ENCODE data around the gene OR8A1.

DNA sequence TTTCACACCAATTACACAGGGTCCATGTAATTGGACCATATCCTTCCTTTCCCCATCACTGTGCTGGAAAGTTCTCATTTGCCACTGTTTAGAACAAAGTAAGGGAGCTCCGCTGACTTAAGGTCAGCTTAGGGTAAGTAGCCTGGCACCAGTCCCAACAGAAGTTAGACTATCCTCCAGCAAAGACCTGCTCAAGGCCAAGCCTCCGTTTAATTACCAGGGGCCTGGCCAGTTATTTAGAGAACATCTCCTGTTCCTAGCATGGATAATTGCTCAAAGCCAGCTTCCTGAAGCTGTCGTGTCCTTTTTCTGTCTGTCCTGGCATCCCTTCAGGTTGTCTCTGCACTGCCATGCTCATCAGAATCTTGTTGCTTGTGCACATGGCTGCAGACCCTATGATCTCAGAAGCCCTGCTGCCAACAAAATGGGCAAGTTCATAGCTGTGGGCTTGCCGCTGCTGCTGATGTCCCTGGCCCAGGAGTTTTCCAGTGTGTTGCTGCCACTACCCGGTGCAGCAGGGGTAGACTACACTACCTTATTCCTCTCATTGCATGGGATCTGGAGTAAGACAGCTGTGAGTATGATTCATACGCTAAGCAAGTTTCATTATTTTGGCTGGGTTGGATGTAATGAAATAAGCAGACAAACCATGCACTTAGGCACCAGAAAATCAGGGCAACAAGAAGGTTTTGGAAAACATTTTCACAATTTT, 8.1 kb downstream of the OR8A1 start:
- TF ChIP-seq POLR2A (IDR thresholded peaks at IDR 0.05): no peak
- TF ChIP-seq, protein P1, sequence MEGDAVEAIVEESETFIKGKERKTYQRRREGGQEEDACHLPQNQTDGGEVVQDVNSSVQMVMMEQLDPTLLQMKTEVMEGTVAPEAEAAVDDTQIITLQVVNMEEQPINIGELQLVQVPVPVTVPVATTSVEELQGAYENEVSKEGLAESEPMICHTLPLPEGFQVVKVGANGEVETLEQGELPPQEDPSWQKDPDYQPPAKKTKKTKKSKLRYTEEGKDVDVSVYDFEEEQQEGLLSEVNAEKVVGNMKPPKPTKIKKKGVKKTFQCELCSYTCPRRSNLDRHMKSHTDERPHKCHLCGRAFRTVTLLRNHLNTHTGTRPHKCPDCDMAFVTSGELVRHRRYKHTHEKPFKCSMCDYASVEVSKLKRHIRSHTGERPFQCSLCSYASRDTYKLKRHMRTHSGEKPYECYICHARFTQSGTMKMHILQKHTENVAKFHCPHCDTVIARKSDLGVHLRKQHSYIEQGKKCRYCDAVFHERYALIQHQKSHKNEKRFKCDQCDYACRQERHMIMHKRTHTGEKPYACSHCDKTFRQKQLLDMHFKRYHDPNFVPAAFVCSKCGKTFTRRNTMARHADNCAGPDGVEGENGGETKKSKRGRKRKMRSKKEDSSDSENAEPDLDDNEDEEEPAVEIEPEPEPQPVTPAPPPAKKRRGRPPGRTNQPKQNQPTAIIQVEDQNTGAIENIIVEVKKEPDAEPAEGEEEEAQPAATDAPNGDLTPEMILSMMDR (IDR thresholded peaks at IDR 0.05): no peak

Measured in right lobe of liver (tissue), 4 donors.